OCI-LY1 (cell line): ENCODE results near the gene TYRP1.
A peak's percentile ranks its signal among the peaks of the same experiment; 100 is the strongest.

Source experiments
- H2AFZ ChIP-seq: fragments of 200-600 bp; sonication (generic), shearing (Covaris generic); 2 replicates; pipeline ENCODE4 v1.6.0; 2014; ENCODE audit warnings: antibody characterized with exemption, mild to moderate bottlenecking, low read length
- H3F3A ChIP-seq: fragments of 200-600 bp; sonication (generic), shearing (Covaris generic); 2 replicates; pipeline ENCODE4 v1.6.0; 2014; ENCODE audit warnings: mild to moderate bottlenecking, antibody characterized with exemption, low read length, moderate library complexity; ENCODE audit not compliant: insufficient read depth
- H3K27ac ChIP-seq: fragments of 200-600 bp; sonication (generic); 2 replicates; pipeline ENCODE4 v1.5.1; 2014; ENCODE audit warnings: low read length, mixed run types, mild to moderate bottlenecking, low read depth; ENCODE audit not compliant: poor library complexity, severe bottlenecking
- H3K27me3 ChIP-seq: fragments of 200-600 bp; sonication (generic); 2 replicates; pipeline ENCODE4 v1.6.0; 2014; ENCODE audit warnings: antibody characterized with exemption, mild to moderate bottlenecking, low read length, moderate library complexity; ENCODE audit not compliant: insufficient read depth
- H3K36me3 ChIP-seq: fragments of 200-600 bp; sonication (generic); 2 replicates; pipeline ENCODE4 v1.6.1; 2014; ENCODE audit warnings: mild to moderate bottlenecking, antibody characterized with exemption, low read length, moderate library complexity, mixed read lengths; ENCODE audit not compliant: insufficient read depth
- H3K4me1 ChIP-seq: fragments of 200-600 bp; sonication (generic); 2 replicates; pipeline ENCODE4 v1.5.1; 2014; ENCODE audit warnings: mild to moderate bottlenecking, low read length, moderate library complexity; ENCODE audit not compliant: insufficient read depth, severe bottlenecking
- H3K4me2 ChIP-seq: fragments of 200-600 bp; sonication (generic), shearing (Covaris generic); 2 replicates; pipeline ENCODE4 v1.6.1; 2014; ENCODE audit warnings: low read length
- H3K4me3 ChIP-seq: fragments of 200-600 bp; sonication (generic); 2 replicates; pipeline ENCODE4 v1.5.1; 2014; ENCODE audit warnings: low read length, low read depth, mild to moderate bottlenecking, mixed read lengths; ENCODE audit not compliant: poor library complexity, severe bottlenecking
- H3K79me2 ChIP-seq: fragments of 200-600 bp; shearing (Covaris generic); 2 replicates; pipeline ENCODE4 v1.6.1; 2016; ENCODE audit warnings: mixed run types, low read length, mixed read lengths; ENCODE audit not compliant: insufficient read depth
- H3K9ac ChIP-seq: fragments of 200-600 bp; sonication (generic), shearing (Covaris generic); 2 replicates; pipeline ENCODE4 v1.6.1; 2014; ENCODE audit warnings: mild to moderate bottlenecking, low read length, mixed read lengths
- H3K9me2 ChIP-seq: fragments of 200-600 bp; sonication (generic), shearing (Covaris generic); 2 replicates; pipeline ENCODE4 v1.6.1; 2014; ENCODE audit warnings: low read depth, mild to moderate bottlenecking, low read length, mixed read lengths
- H3K9me3 ChIP-seq: fragments of 200-600 bp; shearing (Covaris generic); 2 replicates; pipeline ENCODE4 v1.6.1; 2014; ENCODE audit warnings: low read length, mixed read lengths
- H4K20me1 ChIP-seq: fragments of 200-600 bp; sonication (generic), shearing (Covaris generic); 2 replicates; pipeline ENCODE4 v1.6.0; 2016; ENCODE audit warnings: mild to moderate bottlenecking, low read length; ENCODE audit not compliant: insufficient read depth
- EZH2 ChIP-seq: fragments of 200-600 bp; sonication (generic), shearing (Covaris generic); IDR thresholded peaks from 2 replicates; pipeline ENCODE4 v1.8.0; 2017; ENCODE audit warnings: borderline replicate concordance, mixed run types, mild to moderate bottlenecking, antibody characterized with exemption, low read length, moderate library complexity, mixed read lengths
- TF ChIP-seq, protein P1 (sequence below): fragments of 200-600 bp; sonication (generic), shearing (Covaris generic); IDR thresholded peaks from 2 replicates; pipeline ENCODE4 v1.5.1; 2017; ENCODE audit warnings: mild to moderate bottlenecking, antibody characterized with exemption, low read length, moderate library complexity, mixed read lengths

Gene TYRP1

DNA sequence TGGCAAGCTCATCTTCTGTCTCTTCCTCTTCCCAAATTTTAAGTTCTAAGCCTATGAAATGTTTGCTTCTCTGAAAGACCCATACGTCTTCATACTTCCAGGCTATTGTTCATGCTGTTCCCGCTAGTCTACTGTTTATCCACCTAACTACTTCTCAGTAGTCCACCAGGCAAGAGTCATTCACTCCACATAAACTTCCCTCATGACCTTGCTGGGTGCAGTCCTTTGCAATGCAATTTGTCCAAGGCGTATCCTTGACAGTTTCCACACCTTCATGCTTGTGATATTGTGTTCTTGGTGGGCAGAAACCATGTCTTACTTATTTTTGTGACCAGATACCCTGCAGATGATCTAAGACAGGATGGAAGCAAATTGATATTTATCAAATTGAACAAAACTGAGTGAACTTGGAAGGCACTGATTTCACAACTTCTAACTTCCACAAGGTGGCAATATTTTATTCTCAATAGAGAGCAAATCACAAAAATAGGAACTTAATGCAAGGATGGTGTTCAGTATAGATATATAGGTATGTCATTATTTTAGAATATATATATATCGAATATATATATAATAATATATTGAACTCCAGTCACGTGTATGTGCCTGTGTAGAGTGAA, 30.3 kb downstream of the TYRP1 start:
- no peak overlapping the region for H3K4me2 ChIP-seq
- no peaks in the 10 kb centered on the region for H4K20me1 ChIP-seq
- H3F3A ChIP-seq = no peaks in the 10 kb centered on the region
- H3K36me3 ChIP-seq = no peaks in the 10 kb centered on the region
- no peaks in the 10 kb centered on the region for H3K9me2 ChIP-seq
- no peaks in the 10 kb centered on the region for H3K9me3 ChIP-seq
- TF ChIP-seq, protein P1, sequence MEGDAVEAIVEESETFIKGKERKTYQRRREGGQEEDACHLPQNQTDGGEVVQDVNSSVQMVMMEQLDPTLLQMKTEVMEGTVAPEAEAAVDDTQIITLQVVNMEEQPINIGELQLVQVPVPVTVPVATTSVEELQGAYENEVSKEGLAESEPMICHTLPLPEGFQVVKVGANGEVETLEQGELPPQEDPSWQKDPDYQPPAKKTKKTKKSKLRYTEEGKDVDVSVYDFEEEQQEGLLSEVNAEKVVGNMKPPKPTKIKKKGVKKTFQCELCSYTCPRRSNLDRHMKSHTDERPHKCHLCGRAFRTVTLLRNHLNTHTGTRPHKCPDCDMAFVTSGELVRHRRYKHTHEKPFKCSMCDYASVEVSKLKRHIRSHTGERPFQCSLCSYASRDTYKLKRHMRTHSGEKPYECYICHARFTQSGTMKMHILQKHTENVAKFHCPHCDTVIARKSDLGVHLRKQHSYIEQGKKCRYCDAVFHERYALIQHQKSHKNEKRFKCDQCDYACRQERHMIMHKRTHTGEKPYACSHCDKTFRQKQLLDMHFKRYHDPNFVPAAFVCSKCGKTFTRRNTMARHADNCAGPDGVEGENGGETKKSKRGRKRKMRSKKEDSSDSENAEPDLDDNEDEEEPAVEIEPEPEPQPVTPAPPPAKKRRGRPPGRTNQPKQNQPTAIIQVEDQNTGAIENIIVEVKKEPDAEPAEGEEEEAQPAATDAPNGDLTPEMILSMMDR = peak; percentile 42
- TF ChIP-seq EZH2 = no peak
- H3K79me2 ChIP-seq = no peaks in the 10 kb centered on the region
- H3K4me1 ChIP-seq = no peaks in the 10 kb centered on the region
- H3K27me3 ChIP-seq = no peaks in the 10 kb centered on the region
- H3K9ac ChIP-seq = no peak overlapping the region
- no peak overlapping the region for H2AFZ ChIP-seq
- no peak overlapping the region for H3K4me3 ChIP-seq
- H3K27ac ChIP-seq = no peak overlapping the region

DNA sequence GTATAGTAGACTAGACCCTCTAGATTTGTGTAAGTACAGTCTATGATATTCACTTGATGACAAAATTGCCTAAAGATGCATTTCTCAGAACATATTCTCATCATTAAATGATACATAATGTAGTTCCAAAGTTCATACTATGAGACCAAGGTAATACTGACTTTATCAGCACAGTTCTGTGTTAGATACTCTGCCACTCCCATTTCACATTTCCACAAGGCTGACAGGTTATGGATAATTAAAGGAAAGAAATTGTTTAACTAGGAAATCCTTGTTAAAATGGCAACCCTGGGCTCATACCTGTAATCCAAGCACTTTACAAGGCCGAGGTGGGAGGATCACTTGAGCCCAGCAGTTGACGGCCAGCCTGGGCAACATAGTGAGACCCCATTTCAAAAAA, 33.6 kb downstream of the TYRP1 start:
- no peak overlapping the region for H3K4me3 ChIP-seq
- H3K27me3 ChIP-seq = no peaks in the 10 kb centered on the region
- H3K4me1 ChIP-seq = no peaks in the 10 kb centered on the region
- H2AFZ ChIP-seq = no peak overlapping the region
- no peak overlapping the region for H3K27ac ChIP-seq
- no peak for TF ChIP-seq EZH2
- TF ChIP-seq, protein P1 = no peak
- H3K4me2 ChIP-seq = no peak overlapping the region
- no peaks in the 10 kb centered on the region for H4K20me1 ChIP-seq
- H3K9me3 ChIP-seq = no peaks in the 10 kb centered on the region
- H3K9me2 ChIP-seq = no peaks in the 10 kb centered on the region
- H3K36me3 ChIP-seq = no peaks in the 10 kb centered on the region
- no peak overlapping the region for H3K9ac ChIP-seq
- no peaks in the 10 kb centered on the region for H3K79me2 ChIP-seq
- no peaks in the 10 kb centered on the region for H3F3A ChIP-seq

DNA sequence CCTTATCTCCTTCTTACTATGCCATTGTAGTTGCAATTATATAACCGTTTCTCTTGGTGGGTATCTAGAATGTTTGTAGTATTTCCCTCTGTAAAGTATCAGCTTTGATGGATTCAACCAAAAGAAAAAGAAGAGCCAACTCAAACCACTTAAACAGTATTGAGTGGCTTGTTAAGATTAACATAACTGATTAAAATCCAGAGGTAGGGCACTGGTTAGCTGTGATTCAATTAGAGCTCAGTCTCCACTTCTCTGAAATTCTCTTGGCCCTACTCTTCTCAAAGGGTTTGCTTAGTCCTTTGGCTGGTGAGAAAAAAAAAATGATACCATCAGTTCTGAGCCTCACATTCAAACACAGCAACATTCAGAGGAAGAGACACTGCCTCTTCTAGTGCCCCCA, 37.0 kb downstream of the TYRP1 start:
- H3K27me3 ChIP-seq = no peaks in the 10 kb centered on the region
- H3K36me3 ChIP-seq = no peaks in the 10 kb centered on the region
- H3K4me1 ChIP-seq = no peaks in the 10 kb centered on the region
- no peaks in the 10 kb centered on the region for H4K20me1 ChIP-seq
- H3K4me2 ChIP-seq = no peak overlapping the region
- no peaks in the 10 kb centered on the region for H3K9me3 ChIP-seq
- no peak overlapping the region for H2AFZ ChIP-seq
- no peak for TF ChIP-seq EZH2
- TF ChIP-seq, protein P1 = no peak
- no peaks in the 10 kb centered on the region for H3K9me2 ChIP-seq
- no peak overlapping the region for H3K4me3 ChIP-seq
- H3K79me2 ChIP-seq = no peaks in the 10 kb centered on the region
- no peak overlapping the region for H3K9ac ChIP-seq
- no peaks in the 10 kb centered on the region for H3F3A ChIP-seq
- H3K27ac ChIP-seq = no peak overlapping the region
